CMK (cell line): ENCODE results near the gene TRAPPC5.
A peak's percentile ranks its signal among the peaks of the same experiment; 100 is the strongest.

Experiments
- DNase-seq: peaks from one replicate; pipeline ENCODE4 v3.0.0-alpha.2; 2010; ENCODE audit warnings: low read depth

The TRAPPC5 gene

GRCh38 chr19:7645656-7646425 is 34.8 kb upstream of the TRAPPC5 start:
- DNase-seq, result no peak

GRCh38 chr19:7646426-7646700 is 34.3 kb upstream of the TRAPPC5 start:
- no peak for DNase-seq

GRCh38 chr19:7647156-7647555 is 33.5 kb upstream of the TRAPPC5 start:
- no peak for DNase-seq

GRCh38 chr19:7648265-7649014 is 32.2 kb upstream of the TRAPPC5 start:
- no peak for DNase-seq

GRCh38 chr19:7650148-7650547 is 30.5 kb upstream of the TRAPPC5 start:
- no peak for DNase-seq

GRCh38 chr19:7652061-7652641 is 28.5 kb upstream of the TRAPPC5 start:
- peak; percentile 65 for DNase-seq

GRCh38 chr19:7654401-7654800 is 26.2 kb upstream of the TRAPPC5 start:
- DNase-seq, result no peak

GRCh38 chr19:7655581-7655980 is 25.1 kb upstream of the TRAPPC5 start:
- DNase-seq, result no peak

GRCh38 chr19:7657131-7657751 is 23.4 kb upstream of the TRAPPC5 start:
- DNase-seq, result no peak

GRCh38 chr19:7658219-7658686 is 22.4 kb upstream of the TRAPPC5 start:
- no peak for DNase-seq

- DNase-seq, result no peak
Measured at GRCh38 chr19:7661744-7662538, 18.7 kb upstream of the TRAPPC5 start.

- no peak for DNase-seq
Measured at GRCh38 chr19:7662657-7663056, 18.0 kb upstream of the TRAPPC5 start.

- DNase-seq, result no peak
Measured at GRCh38 chr19:7663706-7664105, 16.9 kb upstream of the TRAPPC5 start.

GRCh38 chr19:7665076-7665475 is 15.6 kb upstream of the TRAPPC5 start:
- DNase-seq, result no peak

- DNase-seq, result no peak
Measured at GRCh38 chr19:7668842-7669241, 11.8 kb upstream of the TRAPPC5 start, which contains the start of gene RETN. Gene RETN (plus strand): TSS chr19:7669049. CDS start chr19:7669327, 278 bp downstream.

- DNase-seq, result no peak
Measured at GRCh38 chr19:7669641-7670040, 11.0 kb upstream of the TRAPPC5 start.

GRCh38 chr19:7670150-7670783 is 10.4 kb upstream of the TRAPPC5 start:
- no peak for DNase-seq

- DNase-seq, result no peak
Measured at GRCh38 chr19:7670790-7671189, 9.8 kb upstream of the TRAPPC5 start.

GRCh38 chr19:7672522-7672921 is 8.1 kb upstream of the TRAPPC5 start:
- no peak for DNase-seq

- DNase-seq, result peak; percentile 74
Measured at GRCh38 chr19:7674010-7675005, 6.3 kb upstream of the TRAPPC5 start.
